Thyroid gland (tissue), 4 donors: Measurements from ENCODE around the gene CSNK2A1. TPM values are rescaled to one million over a fixed set of nuclear protein-coding genes. Genes with fewer than 3 reads are reported as not detected.
"Not testable (repeated sequence)": the region's sequence is repeated elsewhere in the genome, so short reads cannot be mapped to it uniquely, and the experiment has no call there.

Experiments used
- DNase-seq, 2 donors: peaks; one replicate each; pipeline ENCODE4 v3.0.0-alpha.2; 2019
- H3K27ac ChIP-seq, 3 donors: fragments of 200-600 bp; sonication (generic); 1 replicate in 2 of 3; 2 replicates in 1 of 3; pipeline ENCODE4 v1.5.1; 2016 to 2019; ENCODE audit warnings: mild to moderate bottlenecking in 1 of 3, moderate library complexity in 1 of 3
- H3K27me3 ChIP-seq: fragments of 200-600 bp; sonication (generic); one replicate; pipeline ENCODE4 v1.5.1; 2019
- H3K36me3 ChIP-seq, 2 donors: fragments of 200-600 bp; sonication (generic); one replicate each; pipeline ENCODE4 v1.5.1; 2016 to 2019
- H3K4me1 ChIP-seq, 2 donors: fragments of 200-600 bp; sonication (generic); one replicate each; pipeline ENCODE4 v1.5.1; 2017 to 2019
- H3K4me3 ChIP-seq, 3 donors: fragments of 200-600 bp; sonication (generic); replicated peaks in 1 of 3; 1 replicate in 2 of 3; 2 replicates in 1 of 3; pipeline ENCODE4 v1.5.1; 2016; ENCODE audit warnings: mild to moderate bottlenecking in 1 of 3
- H3K9me3 ChIP-seq: fragments of 200-600 bp; sonication (generic); one replicate; pipeline ENCODE4 v1.5.1; 2017
- POLR2A ChIP-seq, 2 donors: fragments of 450-650 bp; IDR thresholded peaks; one replicate each; pipeline ENCODE4 v1.6.1; 2017; ENCODE audit warnings: antibody characterized with exemption in 2 of 2, mild to moderate bottlenecking in 2 of 2, moderate library complexity in 1 of 2
- WGBS, 2 donors: methylation state at CpG; one replicate each; pipeline ENCODE4 v1.1.5; 2017; 5-methylcytosine and 5-hydroxymethylcytosine counted together
- intact Hi-C: fragments of 100-400 bp; cut with DNase I; formaldehyde crosslinking; loops from one replicate; pipeline ENCODE4 v1.15.1; 2023
- total RNA-seq, 4 donors: library from RNA; depleted of rRNA; stranded (reverse); fragments of >200 nt; gene quantifications; one replicate each; pipeline ENCODE4 v1.2.3, GENCODE V29; 2016
- TF ChIP-seq, protein P1 (sequence below), 6 experiments: fragments of 200-600 bp in 3 of 6; fragments of 450-650 bp in 3 of 6; sonication (generic) in 3 of 6; IDR thresholded peaks; one replicate each; pipeline ENCODE4 v1.5.1; 2016 to 2019; ENCODE audit warnings: antibody characterized with exemption in 6 of 6, mild to moderate bottlenecking in 2 of 6, inconsistent platforms in 1 of 6, moderate library complexity in 1 of 6

CSNK2A1 gene
- total RNA-seq, 4 donors from 2014 or later: 88.0 to 153 (median 105) TPM

DNA sequence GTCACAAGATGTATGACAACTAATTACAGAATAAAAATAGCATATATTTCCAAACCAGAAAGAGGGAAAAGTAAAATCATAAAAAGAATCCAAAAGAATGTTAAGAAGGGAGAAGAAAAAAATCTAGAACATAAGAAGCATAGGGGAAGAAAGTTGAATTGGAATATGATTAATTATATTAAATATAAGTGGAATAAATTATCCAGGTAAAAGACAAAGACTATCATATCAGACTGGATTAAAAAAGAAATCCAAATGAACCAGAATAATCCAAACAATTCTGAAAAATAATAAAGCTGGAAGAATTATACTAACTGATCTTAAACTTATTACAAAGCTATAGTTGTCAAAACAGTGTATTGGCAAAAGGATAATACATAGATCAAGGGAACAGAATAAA, 23.6 kb downstream of the CSNK2A1 start:
- TF ChIP-seq, protein P1, sequence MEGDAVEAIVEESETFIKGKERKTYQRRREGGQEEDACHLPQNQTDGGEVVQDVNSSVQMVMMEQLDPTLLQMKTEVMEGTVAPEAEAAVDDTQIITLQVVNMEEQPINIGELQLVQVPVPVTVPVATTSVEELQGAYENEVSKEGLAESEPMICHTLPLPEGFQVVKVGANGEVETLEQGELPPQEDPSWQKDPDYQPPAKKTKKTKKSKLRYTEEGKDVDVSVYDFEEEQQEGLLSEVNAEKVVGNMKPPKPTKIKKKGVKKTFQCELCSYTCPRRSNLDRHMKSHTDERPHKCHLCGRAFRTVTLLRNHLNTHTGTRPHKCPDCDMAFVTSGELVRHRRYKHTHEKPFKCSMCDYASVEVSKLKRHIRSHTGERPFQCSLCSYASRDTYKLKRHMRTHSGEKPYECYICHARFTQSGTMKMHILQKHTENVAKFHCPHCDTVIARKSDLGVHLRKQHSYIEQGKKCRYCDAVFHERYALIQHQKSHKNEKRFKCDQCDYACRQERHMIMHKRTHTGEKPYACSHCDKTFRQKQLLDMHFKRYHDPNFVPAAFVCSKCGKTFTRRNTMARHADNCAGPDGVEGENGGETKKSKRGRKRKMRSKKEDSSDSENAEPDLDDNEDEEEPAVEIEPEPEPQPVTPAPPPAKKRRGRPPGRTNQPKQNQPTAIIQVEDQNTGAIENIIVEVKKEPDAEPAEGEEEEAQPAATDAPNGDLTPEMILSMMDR (IDR thresholded peaks at IDR 0.05): no peak
- no peak for TF ChIP-seq POLR2A (IDR thresholded peaks at IDR 0.05)
- Histone ChIP-seq H3K9me3 (no peaks in the 10 kb centered on the region), H3K4me3 (no peak overlapping the region), H3K27me3 (no peaks in the 10 kb centered on the region), H3K4me1 (peaks cover 19 to 24% of the 10 kb centered on the region in 2 donors), H3K36me3 (no peaks in the 10 kb centered on the region), H3K27ac (no peak overlapping the region)
- intact Hi-C loops: no loop called here
- DNase-seq: no peak

DNA sequence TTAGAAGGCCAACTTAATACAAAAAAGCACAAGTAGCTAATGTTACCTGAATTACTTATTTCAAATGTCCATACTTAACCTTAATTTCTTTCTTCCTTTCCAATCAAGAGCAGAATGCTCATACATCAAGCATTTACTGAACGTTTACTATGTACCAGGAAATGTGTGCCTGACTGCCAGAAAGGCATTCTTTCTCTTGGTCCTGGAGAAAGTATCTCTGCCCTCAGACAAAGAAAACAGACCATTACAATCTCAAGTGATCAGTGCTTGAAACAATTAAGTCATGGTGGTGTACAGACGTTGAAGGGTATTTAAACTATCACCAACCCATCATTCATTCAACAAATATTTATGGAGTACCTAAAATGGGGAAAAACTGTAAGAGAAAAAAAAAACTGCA, 26.4 kb downstream of the CSNK2A1 start:
- peaks cover 23 to 38% of the 10 kb centered on the region in 2 donors for H3K4me1 ChIP-seq
- H3K9me3 ChIP-seq: no peaks in the 10 kb centered on the region
- no peak overlapping the region for H3K27ac ChIP-seq
- intact Hi-C loops: no loop called here
- TF ChIP-seq, protein P1 (IDR thresholded peaks at IDR 0.05): no peak
- no peak for TF ChIP-seq POLR2A (IDR thresholded peaks at IDR 0.05)
- no peaks in the 10 kb centered on the region for H3K27me3 ChIP-seq
- H3K4me3 ChIP-seq: no peak overlapping the region
- no peak for DNase-seq
- 12 to 13% methylated on average over 2 of the region's 2 CpGs for WGBS, 2 donors
- H3K36me3 ChIP-seq: no peaks in the 10 kb centered on the region

DNA sequence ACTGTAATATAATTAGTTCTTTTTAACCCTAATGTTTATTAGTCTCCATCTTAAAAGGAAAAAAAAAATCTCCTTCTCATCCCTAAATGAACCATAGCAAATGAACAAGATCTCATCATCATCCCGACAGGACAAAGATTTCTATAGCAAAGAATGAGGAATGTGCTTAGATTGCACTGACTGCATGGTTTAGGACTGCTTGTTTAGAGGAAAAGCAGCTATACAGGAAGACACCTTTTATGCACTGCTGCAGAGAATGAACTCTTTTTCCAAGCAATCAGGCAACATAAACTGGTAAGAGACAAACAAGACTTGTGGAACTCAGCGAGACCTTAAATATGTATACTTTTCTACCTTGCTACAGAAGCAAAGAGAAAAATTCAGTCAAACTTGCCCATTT, 26.8 kb downstream of the CSNK2A1 start:
- DNase-seq: no peak
- H3K27ac ChIP-seq: no peak overlapping the region
- no peaks in the 10 kb centered on the region for H3K9me3 ChIP-seq
- 57% methylated on average over 2 of the region's 2 CpGs for WGBS, 2 donors
- no peak overlapping the region for H3K4me3 ChIP-seq
- no peaks in the 10 kb centered on the region for H3K36me3 ChIP-seq
- TF ChIP-seq, protein P1 (IDR thresholded peaks at IDR 0.05): no peak
- TF ChIP-seq POLR2A (IDR thresholded peaks at IDR 0.05): no peak
- no peaks in the 10 kb centered on the region for H3K27me3 ChIP-seq
- peaks cover 23 to 38% of the 10 kb centered on the region in 2 donors for H3K4me1 ChIP-seq
- intact Hi-C loops: no loop called here

DNA sequence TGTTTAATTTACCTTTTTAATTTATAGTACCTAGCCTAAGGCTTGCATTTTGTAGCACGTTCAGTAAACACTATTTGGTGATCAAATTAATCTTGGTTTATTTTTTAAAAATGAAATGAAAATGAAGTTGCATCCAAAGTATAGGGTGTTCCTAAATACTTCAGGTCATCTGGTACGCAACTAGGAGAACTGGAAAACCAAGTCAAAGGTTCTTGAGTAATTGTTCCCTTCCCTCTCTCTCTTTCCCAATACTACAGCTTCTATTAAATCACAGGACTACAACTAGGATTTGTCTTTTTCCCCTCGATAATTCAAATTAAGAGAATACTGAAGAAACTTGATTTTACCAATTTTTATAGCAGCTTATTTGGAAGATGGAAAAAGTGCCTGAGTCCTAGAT, 27.9 kb downstream of the CSNK2A1 start:
- intact Hi-C loops: no loop called here
- WGBS, 2 donors: 79 to 85% methylated on average over 3 of the region's 3 CpGs
- no peaks in the 10 kb centered on the region for H3K27me3 ChIP-seq
- no peak overlapping the region for H3K4me3 ChIP-seq
- no peaks in the 10 kb centered on the region for H3K9me3 ChIP-seq
- no peak overlapping the region for H3K27ac ChIP-seq
- H3K36me3 ChIP-seq: no peaks in the 10 kb centered on the region
- peaks cover 23 to 38% of the 10 kb centered on the region in 2 donors for H3K4me1 ChIP-seq
- TF ChIP-seq, protein P1 (IDR thresholded peaks at IDR 0.05): no peak
- no peak for TF ChIP-seq POLR2A (IDR thresholded peaks at IDR 0.05)
- no peak for DNase-seq

DNA sequence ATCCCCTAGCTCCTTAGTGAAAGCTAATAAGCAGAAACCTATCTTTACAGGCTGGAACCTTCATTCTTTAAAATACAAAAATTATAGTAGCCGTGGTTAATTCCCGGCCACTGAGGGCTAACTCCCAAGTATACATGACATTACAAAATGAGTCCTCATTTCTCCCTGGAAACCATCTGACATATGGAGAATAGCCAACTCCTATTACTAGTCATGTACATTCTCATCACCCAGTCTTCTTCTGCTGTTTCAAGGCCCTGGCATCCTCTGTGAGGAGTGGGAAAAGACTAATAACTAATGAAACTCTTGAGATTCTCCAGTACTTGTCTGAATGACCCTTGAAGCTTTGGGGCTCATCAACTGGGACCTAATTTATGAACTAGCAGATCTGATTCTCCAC, 30.2 kb downstream of the CSNK2A1 start:
- no peak overlapping the region for H3K4me3 ChIP-seq
- intact Hi-C loops: no loop called here
- no peak for DNase-seq
- H3K27me3 ChIP-seq: no peaks in the 10 kb centered on the region
- H3K36me3 ChIP-seq: no peaks in the 10 kb centered on the region
- no peaks in the 10 kb centered on the region for H3K9me3 ChIP-seq
- no peak for TF ChIP-seq POLR2A (IDR thresholded peaks at IDR 0.05)
- TF ChIP-seq, protein P1 (IDR thresholded peaks at IDR 0.05): no peak
- peaks cover 29 to 49% of the 10 kb centered on the region in 2 donors for H3K4me1 ChIP-seq
- WGBS, 2 donors: 87 to 93% methylated on average over 2 of the region's 2 CpGs
- H3K27ac ChIP-seq: no peak overlapping the region

DNA sequence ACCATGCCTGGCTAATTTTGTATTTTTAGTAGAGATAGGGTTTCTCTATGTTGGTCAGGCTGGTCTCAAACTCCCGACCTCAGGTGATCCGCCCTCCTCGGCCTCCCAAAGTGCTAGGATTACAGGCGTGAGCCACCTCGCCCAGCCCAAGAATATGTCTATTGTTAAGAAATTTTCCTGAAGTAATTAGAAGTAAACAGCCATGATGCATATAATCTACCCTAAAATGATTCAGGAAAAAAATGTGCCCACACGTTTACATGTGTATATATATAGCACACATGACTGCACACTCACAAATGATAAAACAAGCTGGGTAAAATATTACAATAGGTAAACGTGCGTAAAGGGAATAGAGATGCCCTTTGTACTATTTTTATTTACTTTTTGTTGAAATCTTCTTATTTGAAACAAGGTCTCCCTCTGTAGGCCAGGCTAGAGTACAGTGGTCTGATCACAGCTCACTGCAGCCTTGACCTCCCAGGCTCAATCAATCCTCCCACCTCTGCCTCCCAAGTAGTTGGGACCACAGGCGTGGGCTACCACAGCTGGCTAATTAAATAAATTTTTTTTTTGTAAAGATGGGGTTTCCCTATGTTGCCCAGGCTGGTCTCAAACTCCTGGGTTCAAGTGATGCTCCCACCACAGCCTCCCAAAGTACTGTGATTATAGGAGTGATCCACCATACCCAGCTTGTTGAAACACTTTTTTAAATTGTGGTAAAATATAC, 33.1 kb downstream of the CSNK2A1 start:
- DNase-seq, H3K27ac ChIP-seq, H3K36me3 ChIP-seq, H3K9me3 ChIP-seq, H3K27me3 ChIP-seq, intact Hi-C loops, H3K4me3 ChIP-seq: not testable (repeated sequence)
- WGBS, 2 donors: 89 to 94% methylated on average over 9 of the region's 9 CpGs
- H3K4me1 ChIP-seq: peaks cover 35 to 54% of the 10 kb centered on the region in 2 donors

DNA sequence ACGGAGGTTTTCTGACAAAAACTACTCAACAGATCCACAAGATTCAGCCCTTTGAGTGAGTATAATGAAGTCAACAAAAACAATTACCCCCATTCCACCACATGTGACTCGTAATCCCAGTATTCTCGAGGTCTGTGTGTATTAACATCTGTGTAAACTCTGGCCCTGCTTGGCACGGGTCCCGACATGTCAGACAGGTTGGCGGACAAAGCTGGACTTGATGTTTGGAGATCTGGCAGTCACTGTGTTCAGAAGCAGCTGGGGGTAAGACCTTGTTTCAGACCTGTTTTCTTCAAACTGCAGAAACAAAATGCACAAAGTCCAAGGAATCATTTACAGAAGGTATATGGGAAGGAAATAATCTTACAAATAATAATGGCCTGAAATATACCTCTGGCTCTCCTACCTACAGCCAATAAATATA, 35.2 kb downstream of the CSNK2A1 start:
- WGBS, 2 donors: 29 to 33% methylated on average over 6 of the region's 6 CpGs
- H3K4me3 ChIP-seq, intact Hi-C loops, H3K9me3 ChIP-seq, H3K27me3 ChIP-seq: not testable (repeated sequence)
- peak; percentile 8 to 12 for DNase-seq
- Histone ChIP-seq H3K27ac (peak overlapping the region; percentile 42 to 54 (median 53)), H3K36me3 (peaks cover 5 to 14% of the 10 kb centered on the region in 2 donors), H3K4me1 (peaks cover 29 to 38% of the 10 kb centered on the region in 2 donors)
